Dendritic cell treated with granulocyte-macrophage colony-stimulating factor and Interleukin-4, amounts not matched to agents 40 ng/mL and 50 ng/mL, for 4 days (primary cell): ENCODE results near the gene GADL1.

Source experiments
- H3K27ac Mint-ChIP-seq: one replicate; pipeline ENCODE4 v1.8.0; 2022; ENCODE audit warnings: mild to moderate bottlenecking, mixed read lengths
- H3K27me3 Mint-ChIP-seq: one replicate; pipeline ENCODE4 v1.8.0; 2022; ENCODE audit warnings: mild to moderate bottlenecking, mixed read lengths
- H3K36me3 Mint-ChIP-seq: one replicate; pipeline ENCODE4 v1.8.0; 2022; ENCODE audit warnings: low read depth, mixed read lengths
- H3K4me1 Mint-ChIP-seq: one replicate; pipeline ENCODE4 v1.8.0; 2022; ENCODE audit warnings: low read depth, mixed read lengths
- H3K4me3 Mint-ChIP-seq: one replicate; pipeline ENCODE4 v1.8.0; 2022; ENCODE audit warnings: mild to moderate bottlenecking, moderate library complexity, mixed read lengths
- H3K9me3 Mint-ChIP-seq: one replicate; pipeline ENCODE4 v1.8.0; 2022; ENCODE audit warnings: mixed read lengths
- intact Hi-C: fragments of 100-400 bp; cut with micrococcal nuclease; formaldehyde crosslinking; loops from one replicate; pipeline ENCODE4 v1.15.0; 2022

GADL1 gene

GRCh38 chr3:30912301-30912700, 17.8 kb upstream of the GADL1 start:
- H3K9me3 Mint-ChIP-seq, result no peaks in the 10 kb centered on the region
- no peak overlapping the region for H3K27ac Mint-ChIP-seq

GRCh38 chr3:30908456-30909037, 14.1 kb upstream of the GADL1 start:
- Mint-ChIP-seq H3K27ac (no peak overlapping the region), H3K4me3 (no peak overlapping the region), H3K27me3 (no peaks in the 10 kb centered on the region), H3K9me3 (no peaks in the 10 kb centered on the region), H3K36me3 (no peaks in the 10 kb centered on the region), H3K4me1 (no peaks in the 10 kb centered on the region)
- intact Hi-C loops, result no loop called here

More at GRCh38 chr3:30912301-30912700, 17.8 kb upstream of the GADL1 start:
- no peaks in the 10 kb centered on the region for H3K4me1 Mint-ChIP-seq
- no peaks in the 10 kb centered on the region for H3K36me3 Mint-ChIP-seq
- intact Hi-C loops, result no loop called here
- no peaks in the 10 kb centered on the region for H3K27me3 Mint-ChIP-seq
- H3K4me3 Mint-ChIP-seq, result no peak overlapping the region

- Mint-ChIP-seq H3K4me3 (no peak overlapping the region), H3K4me1 (no peaks in the 10 kb centered on the region)
- intact Hi-C loops, result no loop called here
Measured at GRCh38 chr3:30904996-30905395, 10.5 kb upstream of the GADL1 start.

GRCh38 chr3:30895329-30895728, 868 bp upstream of the GADL1 start:
- no peaks in the 10 kb centered on the region for H3K36me3 Mint-ChIP-seq
- no peak overlapping the region for H3K4me3 Mint-ChIP-seq
- H3K27ac Mint-ChIP-seq, result no peak overlapping the region
- H3K9me3 Mint-ChIP-seq, result no peaks in the 10 kb centered on the region
- H3K27me3 Mint-ChIP-seq, result peaks cover 34% of the 10 kb centered on the region
- intact Hi-C loops, result no loop called here
- no peaks in the 10 kb centered on the region for H3K4me1 Mint-ChIP-seq

More at GRCh38 chr3:30904996-30905395, 10.5 kb upstream of the GADL1 start:
- no peak overlapping the region for H3K27ac Mint-ChIP-seq
- H3K36me3 Mint-ChIP-seq, result no peaks in the 10 kb centered on the region
- H3K9me3 Mint-ChIP-seq, result no peaks in the 10 kb centered on the region
- H3K27me3 Mint-ChIP-seq, result no peaks in the 10 kb centered on the region

GRCh38 chr3:30893678-30894325, 659 bp downstream of the GADL1 start:
- H3K27me3 Mint-ChIP-seq, result peaks cover 34% of the 10 kb centered on the region
- peaks cover 5% of the 10 kb centered on the region for H3K9me3 Mint-ChIP-seq
- H3K4me1 Mint-ChIP-seq, result no peaks in the 10 kb centered on the region

GRCh38 chr3:30890907-30891306, 3.6 kb downstream of the GADL1 start:
- intact Hi-C loops, result no loop called here
- peaks cover 32% of the 10 kb centered on the region for H3K27me3 Mint-ChIP-seq
- H3K4me1 Mint-ChIP-seq, result no peaks in the 10 kb centered on the region
- H3K4me3 Mint-ChIP-seq, result no peak overlapping the region
- peaks cover 21% of the 10 kb centered on the region for H3K9me3 Mint-ChIP-seq
- no peaks in the 10 kb centered on the region for H3K36me3 Mint-ChIP-seq
- no peak overlapping the region for H3K27ac Mint-ChIP-seq

More at GRCh38 chr3:30893678-30894325, 659 bp downstream of the GADL1 start:
- Mint-ChIP-seq H3K36me3 (no peaks in the 10 kb centered on the region), H3K4me3 (no peak overlapping the region), H3K27ac (no peak overlapping the region)
- intact Hi-C loops, result no loop called here

- intact Hi-C loops, result no loop called here
- Mint-ChIP-seq H3K36me3 (no peaks in the 10 kb centered on the region), H3K4me3 (no peak overlapping the region), H3K27me3 (peaks cover 7% of the 10 kb centered on the region), H3K4me1 (no peaks in the 10 kb centered on the region), H3K9me3 (peaks cover 22% of the 10 kb centered on the region), H3K27ac (no peak overlapping the region)
Measured at GRCh38 chr3:30886888-30887287, 7.6 kb downstream of the GADL1 start.

GRCh38 chr3:30878862-30879261, 15.6 kb downstream of the GADL1 start:
- H3K9me3 Mint-ChIP-seq, result no peaks in the 10 kb centered on the region
- no peaks in the 10 kb centered on the region for H3K36me3 Mint-ChIP-seq
- no peaks in the 10 kb centered on the region for H3K27me3 Mint-ChIP-seq
- no peak overlapping the region for H3K27ac Mint-ChIP-seq
- intact Hi-C loops, result no loop called here
- no peak overlapping the region for H3K4me3 Mint-ChIP-seq
- H3K4me1 Mint-ChIP-seq, result no peaks in the 10 kb centered on the region

GRCh38 chr3:30875505-30875904, 19.0 kb downstream of the GADL1 start:
- Mint-ChIP-seq H3K4me1 (no peaks in the 10 kb centered on the region), H3K27me3 (no peaks in the 10 kb centered on the region), H3K9me3 (no peaks in the 10 kb centered on the region), H3K27ac (no peak overlapping the region), H3K36me3 (no peaks in the 10 kb centered on the region), H3K4me3 (no peak overlapping the region)
- intact Hi-C loops, result no loop called here

- Mint-ChIP-seq H3K27me3 (no peaks in the 10 kb centered on the region), H3K4me1 (no peaks in the 10 kb centered on the region)
Measured at GRCh38 chr3:30873671-30874070, 20.8 kb downstream of the GADL1 start.

GRCh38 chr3:30872879-30873278, 21.6 kb downstream of the GADL1 start:
- intact Hi-C loops, result no loop called here
- H3K27me3 Mint-ChIP-seq, result no peaks in the 10 kb centered on the region
- H3K4me1 Mint-ChIP-seq, result no peaks in the 10 kb centered on the region
- H3K36me3 Mint-ChIP-seq, result no peaks in the 10 kb centered on the region
- H3K9me3 Mint-ChIP-seq, result no peaks in the 10 kb centered on the region
- H3K4me3 Mint-ChIP-seq, result no peak overlapping the region
- no peak overlapping the region for H3K27ac Mint-ChIP-seq

More at GRCh38 chr3:30873671-30874070, 20.8 kb downstream of the GADL1 start:
- no peaks in the 10 kb centered on the region for H3K9me3 Mint-ChIP-seq
- no peak overlapping the region for H3K4me3 Mint-ChIP-seq
- intact Hi-C loops, result no loop called here
- H3K36me3 Mint-ChIP-seq, result no peaks in the 10 kb centered on the region
- no peak overlapping the region for H3K27ac Mint-ChIP-seq

- Mint-ChIP-seq H3K27ac (no peak overlapping the region), H3K27me3 (no peaks in the 10 kb centered on the region), H3K36me3 (no peaks in the 10 kb centered on the region), H3K4me1 (no peaks in the 10 kb centered on the region), H3K4me3 (no peak overlapping the region), H3K9me3 (no peaks in the 10 kb centered on the region)
- intact Hi-C loops, result no loop called here
Measured at GRCh38 chr3:30871720-30872119, 22.7 kb downstream of the GADL1 start.

GRCh38 chr3:30864836-30865235, 29.6 kb downstream of the GADL1 start:
- H3K4me1 Mint-ChIP-seq, result no peaks in the 10 kb centered on the region

GRCh38 chr3:30864132-30864531, 30.3 kb downstream of the GADL1 start:
- intact Hi-C loops, result no loop called here
- Mint-ChIP-seq H3K9me3 (no peaks in the 10 kb centered on the region), H3K27ac (no peak overlapping the region), H3K4me1 (no peaks in the 10 kb centered on the region), H3K36me3 (no peaks in the 10 kb centered on the region), H3K4me3 (no peak overlapping the region), H3K27me3 (no peaks in the 10 kb centered on the region)

More at GRCh38 chr3:30864836-30865235, 29.6 kb downstream of the GADL1 start:
- no peak overlapping the region for H3K27ac Mint-ChIP-seq
- no peak overlapping the region for H3K4me3 Mint-ChIP-seq
- H3K36me3 Mint-ChIP-seq, result no peaks in the 10 kb centered on the region
- intact Hi-C loops, result no loop called here
- H3K9me3 Mint-ChIP-seq, result no peaks in the 10 kb centered on the region
- no peaks in the 10 kb centered on the region for H3K27me3 Mint-ChIP-seq

- no peaks in the 10 kb centered on the region for H3K9me3 Mint-ChIP-seq
- H3K36me3 Mint-ChIP-seq, result no peaks in the 10 kb centered on the region
- H3K4me1 Mint-ChIP-seq, result no peaks in the 10 kb centered on the region
- no peaks in the 10 kb centered on the region for H3K27me3 Mint-ChIP-seq
- no peak overlapping the region for H3K4me3 Mint-ChIP-seq
- intact Hi-C loops, result no loop called here
- no peak overlapping the region for H3K27ac Mint-ChIP-seq
Measured at GRCh38 chr3:30862004-30862403, 32.5 kb downstream of the GADL1 start.
